Smooth muscle cell of trachea (primary cell): ENCODE data around the gene ORMDL2. TPM values are rescaled to one million over a fixed set of nuclear protein-coding genes. Genes with fewer than 3 reads are reported as not detected.

Experiments used
- total RNA-seq: library from RNA; depleted of rRNA; stranded (reverse); fragments of >200 nt; gene quantifications from 2 replicates; pipeline ENCODE4 v1.2.1, GENCODE V29; 2014

ORMDL2 gene, protein sequence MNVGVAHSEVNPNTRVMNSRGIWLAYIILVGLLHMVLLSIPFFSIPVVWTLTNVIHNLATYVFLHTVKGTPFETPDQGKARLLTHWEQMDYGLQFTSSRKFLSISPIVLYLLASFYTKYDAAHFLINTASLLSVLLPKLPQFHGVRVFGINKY
- total RNA-seq: 12.2 and 24.9 TPM in 2 replicates

DNA sequence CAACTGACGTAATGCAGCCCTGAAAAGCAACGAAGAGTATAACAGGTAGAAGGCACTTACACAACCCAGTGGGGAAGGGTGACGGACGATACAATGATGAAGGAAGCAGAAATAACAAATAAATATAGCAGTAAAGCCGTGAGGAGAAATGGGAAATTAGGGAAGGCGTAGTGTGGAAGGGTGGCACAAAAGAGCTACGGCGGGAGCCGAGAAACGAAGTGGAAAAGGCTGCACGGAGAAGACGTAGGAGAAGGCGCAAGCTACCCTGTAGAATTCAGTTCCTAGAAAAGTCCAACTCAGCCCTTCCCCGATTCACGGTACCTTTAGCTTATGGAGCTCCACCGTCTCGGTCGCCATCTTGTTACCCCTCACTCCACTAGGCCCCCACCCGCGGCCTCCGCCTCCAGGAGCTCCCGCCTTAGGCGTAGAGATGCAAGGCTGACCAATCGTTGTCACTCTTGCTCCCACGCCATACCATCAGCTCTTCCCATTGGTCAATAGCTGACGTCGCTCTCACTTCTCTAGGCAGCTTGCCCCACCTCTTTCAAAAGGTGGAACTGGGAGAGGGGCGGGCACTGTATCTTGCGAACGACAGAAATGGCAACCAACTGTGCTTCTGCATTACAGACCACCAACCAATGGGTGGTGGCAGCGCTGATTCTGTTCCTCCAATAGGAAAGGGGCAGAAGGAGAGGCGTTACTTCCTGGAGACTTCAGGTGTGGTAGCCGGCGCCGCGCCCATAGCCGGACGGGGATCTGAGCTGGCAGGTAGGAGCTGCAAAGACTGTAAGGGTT is at the start of gene ORMDL2, which contains the start of gene SARNP:
ORMDL2 (plus strand) TSS at position 697 of the 795 bp plus-strand sequence. CDS start 959 bp downstream, outside the sequence.
SARNP (minus strand) TSS at position 380 of the 795 bp plus-strand sequence; CDS start at position 357, 23 bp downstream.

DNA sequence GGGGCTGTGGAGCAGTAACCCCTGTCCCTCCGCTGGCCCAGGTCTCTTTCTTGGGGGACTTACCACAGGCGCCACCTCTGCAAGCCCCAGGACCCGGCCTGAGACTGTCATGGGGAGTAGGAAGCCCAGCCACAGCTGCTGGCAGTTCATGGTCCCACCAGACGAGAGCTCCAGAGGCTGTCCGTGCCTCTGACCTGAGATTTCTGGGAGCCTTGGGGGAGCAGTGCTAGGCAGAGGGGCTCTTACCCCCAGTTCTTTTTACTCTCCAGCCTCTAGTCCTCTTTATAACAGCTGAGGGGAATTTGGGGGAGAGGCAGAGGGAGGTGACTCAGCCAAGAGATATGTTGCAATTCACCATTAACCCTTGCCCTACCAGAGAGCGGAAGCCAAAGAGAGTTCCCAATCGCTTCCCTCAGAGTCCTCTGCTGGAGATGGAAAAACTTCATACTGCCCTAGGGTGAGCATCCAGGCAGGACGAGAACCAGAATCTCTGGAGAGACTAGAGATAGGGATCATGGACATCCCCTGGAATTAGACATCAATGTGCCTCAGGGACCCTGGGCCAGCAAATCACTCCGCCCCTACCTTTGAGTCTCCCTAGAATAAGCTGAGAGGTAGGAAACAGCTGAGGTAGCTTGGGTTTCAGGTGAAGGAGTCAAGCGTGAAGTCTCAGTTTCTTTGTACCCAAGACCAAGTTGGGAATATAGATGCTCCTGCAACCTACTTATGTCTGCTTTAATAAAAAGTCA is 25.0 kb downstream of the ORMDL2 start, which contains the start of gene MMP19:
MMP19 (minus strand) TSS at position 256 of the 749 bp plus-strand sequence; CDS start at position 150, 106 bp downstream.

Other genes with a start within 250 kb of the ORMDL2 start
- not detected in 2 replicates for gene OR2AP1, start 245.6 kb upstream of the ORMDL2 start, total RNA-seq
- gene OR10P1, start 181.1 kb upstream of the ORMDL2 start, total RNA-seq: not detected in 2 replicates
- gene ITGA7, start 110.1 kb upstream of the ORMDL2 start, total RNA-seq: 55.0 and 68.8 TPM in 2 replicates
- 62.9 and 118 TPM in 2 replicates for gene BLOC1S1, start 102.0 kb upstream of the ORMDL2 start, total RNA-seq
- gene RDH5, start 97.6 kb upstream of the ORMDL2 start, total RNA-seq: 36.7 and 58.9 TPM in 2 replicates
- 2,880 and 3,412 TPM in 2 replicates for gene CD63, start 89.0 kb upstream of the ORMDL2 start, total RNA-seq
- gene GDF11, start 74.9 kb upstream of the ORMDL2 start, total RNA-seq: 10.2 and 18.4 TPM in 2 replicates
- 63.2 and 108 TPM in 2 replicates for gene SARNP, start 317 bp upstream of the ORMDL2 start, total RNA-seq
- gene DNAJC14, start 11.5 kb downstream of the ORMDL2 start, total RNA-seq: 72.8 and 74.6 TPM in 2 replicates
- 8.4 and 12.1 TPM in 2 replicates for gene MMP19, start 24.9 kb downstream of the ORMDL2 start, total RNA-seq
- 34.2 and 36.5 TPM in 2 replicates for gene PYM1, start 109.9 kb downstream of the ORMDL2 start, total RNA-seq
- 68.6 and 74.2 TPM in 2 replicates for gene DGKA, start 113.1 kb downstream of the ORMDL2 start, total RNA-seq
- 0.33 and 1.6 TPM in 2 replicates for gene PMEL, start 148.0 kb downstream of the ORMDL2 start, total RNA-seq
- gene CDK2, start 148.8 kb downstream of the ORMDL2 start, total RNA-seq: 13.4 and 21.1 TPM in 2 replicates
- gene RAB5B, start 156.0 kb downstream of the ORMDL2 start, total RNA-seq: 65.5 and 66.2 TPM in 2 replicates
- 17.5 and 19.0 TPM in 2 replicates for gene SUOX, start 179.2 kb downstream of the ORMDL2 start, total RNA-seq
- gene IKZF4, start 203.0 kb downstream of the ORMDL2 start, total RNA-seq: 1.2 and 1.7 TPM in 2 replicates
- 136 and 411 TPM in 2 replicates for gene RPS26, start 223.9 kb downstream of the ORMDL2 start, total RNA-seq